Effector memory CD8-positive, alpha-beta T cell (primary cell): ENCODE results near the gene ZBTB24.

Source experiments
- ATAC-seq: fragments of 150-1000 bp; cut with Tn5 transposase; replicated peaks from 2 replicates; pipeline ENCODE4 v1.10.0; 2021; ENCODE audit warnings: mild to moderate bottlenecking, moderate library complexity
- DNase-seq, 3 experiments: peaks; one replicate each; pipeline ENCODE4 v3.0.0; 2021
- H3K27ac Mint-ChIP-seq, 2 donors: one replicate each; pipeline ENCODE4 v1.8.0; 2022; ENCODE audit warnings: mild to moderate bottlenecking in 2 of 2, mixed read lengths in 2 of 2, moderate library complexity in 2 of 2
- H3K27me3 Mint-ChIP-seq, 2 donors: one replicate each; pipeline ENCODE4 v1.8.0; 2022; ENCODE audit warnings: mixed read lengths in 2 of 2
- H3K36me3 Mint-ChIP-seq: one replicate; pipeline ENCODE4 v1.8.0; 2022; ENCODE audit warnings: mild to moderate bottlenecking, moderate library complexity, mixed read lengths; ENCODE audit not compliant: insufficient read depth
- H3K4me1 Mint-ChIP-seq, 2 donors: one replicate each; pipeline ENCODE4 v1.8.0; 2022; ENCODE audit warnings: low read depth in 2 of 2, mixed read lengths in 2 of 2
- H3K4me3 Mint-ChIP-seq, 2 donors: one replicate each; pipeline ENCODE4 v1.8.0; 2022; ENCODE audit warnings: mild to moderate bottlenecking in 2 of 2, mixed read lengths in 2 of 2, moderate library complexity in 2 of 2
- H3K9me3 Mint-ChIP-seq, 2 donors: one replicate each; pipeline ENCODE4 v1.8.0; 2022; ENCODE audit warnings: mixed read lengths in 2 of 2

The ZBTB24 gene

DNA sequence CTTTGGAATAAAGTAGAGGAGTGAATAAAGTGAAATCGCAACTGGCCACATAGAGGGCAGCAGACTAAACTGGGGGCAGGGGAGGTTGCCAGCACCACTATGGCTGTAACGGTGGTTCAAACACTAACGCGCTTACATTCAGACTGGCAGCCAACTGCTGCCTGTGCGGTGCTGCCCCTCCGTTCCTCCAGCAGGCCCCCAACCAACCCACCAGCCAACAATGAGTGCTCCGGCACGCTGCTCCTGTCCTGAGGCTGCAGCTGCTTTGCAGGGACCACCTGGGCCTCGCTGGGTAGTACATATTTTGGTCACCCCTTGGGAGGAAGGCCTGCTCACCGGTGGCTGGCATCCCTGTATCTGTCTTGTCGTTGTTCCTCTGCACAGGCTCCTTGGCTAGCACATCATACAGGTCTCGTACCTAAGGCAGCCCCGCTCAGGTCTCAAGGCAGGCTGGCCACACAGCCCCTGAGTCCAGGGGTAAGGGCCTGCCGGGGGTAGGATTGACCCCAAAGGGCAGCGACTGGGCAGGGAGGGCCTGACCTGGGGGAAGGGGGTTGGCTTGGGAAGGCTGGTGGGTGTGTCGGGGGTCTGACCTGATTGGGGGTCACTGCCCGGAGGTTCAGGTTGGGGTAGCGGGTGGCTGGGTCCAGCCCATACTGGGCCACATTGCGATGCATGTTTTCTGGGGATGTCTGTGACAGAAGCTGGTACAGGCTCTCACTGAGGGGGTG lies 33.8 kb downstream of the ZBTB24 start:
- DNase-seq (no peak), ATAC-seq (no peak)
- Mint-ChIP-seq H3K27ac (peak overlapping the region; percentile 77 to 85), H3K36me3 (peaks cover 55% of the 10 kb centered on the region), H3K27me3 (no peaks in the 10 kb centered on the region), H3K9me3 (no peaks in the 10 kb centered on the region), H3K4me3 (peak overlapping the region; percentile 55 to 71), H3K4me1 (peaks cover 37 to 41% of the 10 kb centered on the region in 2 donors)

DNA sequence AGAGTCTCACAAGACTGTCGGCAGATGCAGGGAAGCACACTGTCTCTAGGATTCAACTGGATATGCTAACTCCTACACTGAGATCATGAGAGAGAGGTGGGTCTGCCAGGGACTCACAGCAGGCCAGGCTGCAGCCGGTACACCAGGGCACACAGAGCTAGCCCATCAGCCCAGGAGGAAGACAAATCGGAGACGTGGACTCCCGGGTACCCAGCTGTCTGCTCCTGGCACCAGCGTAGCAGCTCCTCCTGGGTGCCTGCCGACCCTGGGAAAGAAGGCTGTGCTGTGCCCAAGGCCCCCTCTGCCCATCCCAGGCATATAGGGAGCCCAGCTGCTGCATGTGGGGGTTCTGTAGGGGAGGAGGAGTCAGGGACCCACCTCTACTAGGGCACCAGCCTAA lies 34.4 kb downstream of the ZBTB24 start:
- Mint-ChIP-seq H3K9me3 (no peaks in the 10 kb centered on the region), H3K4me3 (peak overlapping the region in 1 of 2 donors; percentile 55), H3K4me1 (peaks cover 32 to 36% of the 10 kb centered on the region in 2 donors), H3K27me3 (no peaks in the 10 kb centered on the region), H3K27ac (peak overlapping the region in 1 of 2 donors; percentile 77), H3K36me3 (peaks cover 51% of the 10 kb centered on the region)
- ATAC-seq (no peak), DNase-seq (no peak)

- H3K4me1 Mint-ChIP-seq = peaks cover 35 to 42% of the 10 kb centered on the region in 2 donors
- no peaks in the 10 kb centered on the region for H3K27me3 Mint-ChIP-seq
- ATAC-seq (no peak), DNase-seq (no peak)
- peak overlapping the region in 1 of 2 donors; percentile 6 for H3K4me3 Mint-ChIP-seq
- H3K36me3 Mint-ChIP-seq = peaks cover 48% of the 10 kb centered on the region
- H3K9me3 Mint-ChIP-seq = no peaks in the 10 kb centered on the region
- peak overlapping the region; percentile 42 to 77 for H3K27ac Mint-ChIP-seq
These were observed 35.0 kb downstream of the ZBTB24 start for GRCh38 chr6:109447878-109448555.

DNA sequence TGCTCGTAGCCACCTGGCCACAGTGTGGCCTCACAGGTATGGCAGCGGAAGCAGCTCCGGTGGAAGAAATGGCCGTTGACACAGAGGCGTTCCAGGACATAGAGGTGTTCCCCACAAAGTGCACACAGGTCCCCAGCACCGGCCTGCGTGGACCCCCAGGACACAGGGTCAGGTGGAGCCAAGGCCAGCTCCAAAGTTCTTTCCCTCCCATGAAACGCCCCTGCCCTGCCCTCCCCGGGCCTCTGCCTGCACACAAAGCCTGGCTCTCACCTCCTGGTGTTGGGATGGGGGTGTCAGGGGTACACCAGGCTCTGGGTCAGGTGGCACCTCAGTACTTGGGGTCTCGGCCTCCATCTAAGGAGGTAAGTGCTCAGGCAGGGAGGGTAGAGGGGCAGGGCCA lies 35.9 kb downstream of the ZBTB24 start:
- no peak for DNase-seq
- Mint-ChIP-seq H3K27ac (no peak overlapping the region), H3K27me3 (no peaks in the 10 kb centered on the region), H3K36me3 (peaks cover 48% of the 10 kb centered on the region), H3K4me1 (peaks cover 39 to 42% of the 10 kb centered on the region in 2 donors), H3K9me3 (no peaks in the 10 kb centered on the region), H3K4me3 (peak overlapping the region in 1 of 2 donors; percentile 6)
- ATAC-seq = no peak

- peaks cover 43% of the 10 kb centered on the region for H3K36me3 Mint-ChIP-seq
- H3K9me3 Mint-ChIP-seq = no peaks in the 10 kb centered on the region
- no peaks in the 10 kb centered on the region for H3K27me3 Mint-ChIP-seq
- no peak overlapping the region for H3K4me3 Mint-ChIP-seq
- ATAC-seq (no peak), DNase-seq (no peak)
- H3K4me1 Mint-ChIP-seq = peaks cover 42 to 44% of the 10 kb centered on the region in 2 donors
- H3K27ac Mint-ChIP-seq = peak overlapping the region in 1 of 2 donors; percentile 73
These were observed 36.5 kb downstream of the ZBTB24 start for GRCh38 chr6:109446541-109446940.

DNA sequence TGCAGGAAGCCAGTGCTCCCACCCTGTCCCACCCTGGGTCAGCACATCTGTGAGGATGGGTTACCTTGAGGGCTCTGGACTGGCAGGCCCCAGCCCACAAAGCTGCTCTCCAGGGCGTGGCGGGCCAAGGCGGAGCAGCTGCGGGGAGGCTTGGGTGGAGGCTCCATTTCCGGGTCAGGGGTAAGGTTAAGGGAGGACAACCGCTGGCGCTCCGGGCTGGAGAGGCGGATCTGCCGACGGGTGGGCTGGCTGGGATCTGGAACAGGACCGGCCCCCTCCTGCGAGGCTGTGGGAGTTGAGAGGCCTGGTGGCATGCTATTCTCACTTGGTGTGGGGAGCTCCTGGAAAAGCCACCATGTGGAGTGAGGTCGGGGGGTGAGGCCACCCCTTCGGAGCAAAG lies 36.9 kb downstream of the ZBTB24 start:
- Mint-ChIP-seq H3K36me3 (peaks cover 47% of the 10 kb centered on the region), H3K4me1 (peaks cover 47 to 49% of the 10 kb centered on the region in 2 donors), H3K4me3 (no peak overlapping the region), H3K27ac (peak overlapping the region in 1 of 2 donors; percentile 73), H3K9me3 (no peaks in the 10 kb centered on the region), H3K27me3 (no peaks in the 10 kb centered on the region)
- no peak for DNase-seq
- no peak for ATAC-seq

- H3K4me1 Mint-ChIP-seq = peaks cover 43 to 45% of the 10 kb centered on the region in 2 donors
- H3K9me3 Mint-ChIP-seq = no peaks in the 10 kb centered on the region
- ATAC-seq (no peak), DNase-seq (no peak)
- H3K27ac Mint-ChIP-seq = no peak overlapping the region
- H3K27me3 Mint-ChIP-seq = no peaks in the 10 kb centered on the region
- peaks cover 50% of the 10 kb centered on the region for H3K36me3 Mint-ChIP-seq
- no peak overlapping the region for H3K4me3 Mint-ChIP-seq
These were observed 37.6 kb downstream of the ZBTB24 start for GRCh38 chr6:109445382-109445781.

DNA sequence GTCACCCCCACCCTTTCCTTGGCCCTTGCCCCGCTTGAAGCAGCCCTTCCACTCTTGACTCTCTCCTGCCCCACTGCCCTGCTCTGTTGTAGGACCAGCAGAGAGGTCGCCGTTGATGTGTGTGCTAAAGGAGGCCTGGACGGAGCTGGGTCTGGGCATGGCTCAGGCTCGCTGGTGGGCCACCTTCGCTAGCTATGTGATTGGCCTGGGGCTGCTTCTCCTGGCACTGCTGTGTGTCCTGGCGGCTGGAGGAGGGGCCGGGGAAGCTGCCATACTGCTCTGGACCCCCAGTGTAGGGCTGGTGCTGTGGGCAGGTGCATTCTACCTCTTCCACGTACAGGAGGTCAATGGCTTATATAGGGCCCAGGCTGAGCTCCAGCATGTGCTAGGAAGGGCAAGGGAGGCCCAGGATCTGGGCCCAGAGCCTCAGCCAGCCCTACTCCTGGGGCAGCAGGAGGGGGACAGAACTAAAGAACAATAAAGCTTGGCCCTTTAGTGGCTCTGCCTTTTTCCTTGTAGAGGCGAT lies 39.5 kb downstream of the ZBTB24 start:
- Mint-ChIP-seq H3K4me3 (peak overlapping the region in 1 of 2 donors; percentile 96), H3K4me1 (peaks cover 31% of the 10 kb centered on the region in 2 donors), H3K27me3 (no peaks in the 10 kb centered on the region), H3K36me3 (peaks cover 48% of the 10 kb centered on the region), H3K9me3 (no peaks in the 10 kb centered on the region), H3K27ac (peak overlapping the region; percentile 27 to 77)
- ATAC-seq (no peak), DNase-seq (no peak)

DNA sequence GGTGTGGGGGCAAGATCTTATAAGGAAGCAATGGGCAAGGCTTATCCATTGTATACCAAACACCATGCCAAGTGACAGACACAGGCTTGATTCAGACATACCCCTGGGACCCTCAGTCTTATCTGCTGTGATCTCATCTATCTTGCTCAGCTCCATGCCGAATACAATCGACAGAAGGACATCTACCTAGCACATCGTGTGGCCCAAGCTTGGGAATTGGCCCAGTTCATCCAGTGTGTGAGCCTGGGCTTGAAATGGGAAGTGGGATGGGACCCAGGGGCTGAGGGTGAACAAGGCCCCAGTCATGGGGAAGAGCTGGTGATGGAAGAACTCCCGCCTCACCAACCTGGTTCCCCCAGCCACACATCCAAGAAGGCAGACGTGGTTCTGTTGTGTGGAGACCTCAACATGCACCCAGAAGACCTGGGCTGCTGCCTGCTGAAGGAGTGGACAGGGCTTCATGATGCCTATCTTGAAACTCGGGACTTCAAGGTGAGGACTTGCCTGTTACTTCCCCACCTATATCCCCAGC lies 40.6 kb downstream of the ZBTB24 start:
- peaks cover 40% of the 10 kb centered on the region for H3K36me3 Mint-ChIP-seq
- no peaks in the 10 kb centered on the region for H3K9me3 Mint-ChIP-seq
- H3K4me1 Mint-ChIP-seq = peaks cover 22 to 24% of the 10 kb centered on the region in 2 donors
- H3K27ac Mint-ChIP-seq = peak overlapping the region; percentile 89 to 98
- DNase-seq (no peak), ATAC-seq (no peak)
- no peaks in the 10 kb centered on the region for H3K27me3 Mint-ChIP-seq
- H3K4me3 Mint-ChIP-seq = peak overlapping the region; percentile 88 to 96

DNA sequence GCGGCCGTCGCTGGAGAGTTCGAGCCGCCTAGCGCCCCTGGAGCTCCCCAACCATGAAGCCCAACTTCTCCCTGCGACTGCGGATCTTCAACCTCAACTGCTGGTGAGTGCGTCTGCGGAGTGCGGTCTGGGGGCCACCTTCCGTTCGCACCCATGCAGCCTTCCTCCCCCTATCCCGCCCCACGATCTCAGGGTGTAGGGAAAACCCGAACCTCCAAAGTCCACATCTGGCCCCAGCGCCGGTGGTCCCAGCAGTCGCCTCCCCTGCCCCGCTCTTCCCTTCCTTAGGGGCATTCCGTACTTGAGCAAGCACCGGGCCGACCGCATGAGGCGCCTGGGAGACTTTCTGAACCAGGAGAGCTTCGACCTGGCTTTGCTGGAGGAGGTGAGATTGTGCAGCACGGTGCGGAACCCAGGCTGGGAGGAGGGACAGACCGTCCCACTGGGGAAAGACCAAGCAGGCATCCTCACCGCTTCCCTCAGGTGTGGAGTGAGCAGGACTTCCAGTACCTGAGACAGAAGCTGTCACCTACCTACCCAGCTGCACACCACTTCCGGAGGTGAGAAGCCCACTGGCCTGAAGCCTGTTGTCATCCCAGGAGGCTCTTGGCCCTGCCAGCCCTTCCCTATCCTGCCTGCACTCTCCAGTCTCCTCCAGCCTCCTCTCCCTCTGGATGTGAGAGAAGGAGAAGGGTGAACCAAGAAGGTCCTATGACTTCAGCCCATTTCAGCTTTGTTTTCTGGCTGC lies 41.8 kb downstream of the ZBTB24 start:
- peaks cover 31% of the 10 kb centered on the region for H3K36me3 Mint-ChIP-seq
- peaks cover 22 to 24% of the 10 kb centered on the region in 2 donors for H3K4me1 Mint-ChIP-seq
- H3K9me3 Mint-ChIP-seq = no peaks in the 10 kb centered on the region
- H3K27ac Mint-ChIP-seq = peak overlapping the region; percentile 89 to 98
- DNase-seq (peak; percentile 43 to 50 (median 45)), ATAC-seq (peak; percentile 55)
- H3K4me3 Mint-ChIP-seq = peak overlapping the region; percentile 88 to 96
- no peaks in the 10 kb centered on the region for H3K27me3 Mint-ChIP-seq

DNA sequence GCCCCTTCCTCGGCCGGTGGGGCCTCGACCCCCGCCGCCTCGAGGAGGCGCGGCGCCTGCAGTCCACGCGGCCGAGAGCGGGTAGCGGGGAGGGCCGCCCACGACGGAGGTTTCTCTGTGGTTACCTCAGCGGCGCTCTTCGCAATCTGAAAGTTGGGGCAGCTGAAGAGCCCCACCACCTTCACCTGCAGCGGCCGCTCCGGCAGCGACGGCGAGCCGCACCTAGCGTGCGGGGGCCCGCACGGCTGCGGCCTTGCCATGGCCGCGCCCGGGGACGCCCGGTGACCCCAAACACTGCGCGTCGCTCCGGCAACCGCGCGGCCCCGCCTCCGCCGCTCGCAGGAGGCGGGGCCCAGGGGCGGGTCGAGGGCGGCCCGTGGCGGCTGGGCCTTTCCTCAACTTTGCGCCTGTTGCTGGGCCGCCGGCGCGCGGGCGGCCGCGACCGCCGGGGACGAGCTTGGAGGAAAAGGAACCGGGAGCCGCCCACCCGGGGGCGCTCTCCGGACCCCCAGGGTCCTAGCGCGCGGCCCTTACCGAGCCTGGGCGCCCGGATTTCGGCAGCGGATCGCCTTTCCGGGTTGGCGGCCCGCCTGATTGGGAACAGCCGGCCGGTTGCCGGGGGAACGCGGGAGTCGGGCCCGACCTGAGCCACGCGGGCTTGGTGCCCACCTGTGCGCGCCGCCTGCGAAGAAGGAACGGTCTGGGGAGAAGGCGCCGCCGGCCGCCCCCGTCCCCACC lies 42.5 kb downstream of the ZBTB24 start, which contains the start of the genes PPIL6 and SMPD2:
Gene PPIL6, minus strand, starts transcription at position 298 of the 738 bp plus-strand sequence. Its CDS starts 38 bp downstream, at position 260.
Gene SMPD2, plus strand, starts transcription at position 394 of the 738 bp plus-strand sequence. CDS start 398 bp downstream, outside the sequence.
- DNase-seq (peak; percentile 67 to 79 (median 70)), ATAC-seq (peak; percentile 82)
- Mint-ChIP-seq H3K27me3 (no peaks in the 10 kb centered on the region), H3K4me1 (peaks cover 21 to 22% of the 10 kb centered on the region in 2 donors), H3K27ac (peak within 1 kb of the TSS; percentile 89 to 98), H3K4me3 (peak within 1 kb of the TSS; percentile 88 to 96), H3K9me3 (no peaks in the 10 kb centered on the region), H3K36me3 (peaks cover 25% of the 10 kb centered on the region)

GRCh38 chr6:109436041-109436440 lies 47.0 kb downstream of the ZBTB24 start:
- Mint-ChIP-seq H3K4me3 (no peak overlapping the region), H3K27me3 (peaks cover 0 to 8% of the 10 kb centered on the region in 2 donors), H3K27ac (no peak overlapping the region), H3K4me1 (peaks cover under 1 to 1% of the 10 kb centered on the region in 2 donors), H3K36me3 (peaks cover 12% of the 10 kb centered on the region), H3K9me3 (no peaks in the 10 kb centered on the region)
- ATAC-seq (no peak), DNase-seq (no peak)
